Embryonic facial prominence (tissue), 1 donor: ENCODE results near the gene CCDC146.
"Not testable (repeated sequence)": the region's sequence is repeated elsewhere in the genome, so short reads cannot be mapped to it uniquely, and the experiment has no call there.

Source experiments
- DNase-seq: peaks from one replicate; pipeline ENCODE4 v3.0.0-alpha.2; 2016; ENCODE audit errors: extremely low spot score

The CCDC146 gene

DNA sequence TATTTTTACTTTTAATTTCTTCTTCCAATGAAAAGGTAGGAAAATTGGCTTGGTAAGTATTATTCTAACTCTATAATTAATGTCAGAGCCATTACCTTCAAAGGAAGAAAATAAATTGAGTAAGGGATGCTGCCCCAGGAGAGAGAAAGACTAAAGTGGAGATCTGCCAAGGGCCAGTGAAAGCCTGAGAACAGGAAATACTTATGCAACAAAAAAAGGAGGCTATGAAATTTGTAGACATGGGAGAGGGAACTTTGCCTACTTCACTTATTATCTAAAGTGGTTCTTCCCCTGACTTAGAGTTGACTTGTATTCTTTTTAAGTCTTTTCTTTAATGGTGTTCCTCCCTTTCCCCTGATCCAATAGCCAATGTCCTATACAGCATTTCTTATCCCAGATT lies 29.8 kb downstream of the CCDC146 start:
- not testable (repeated sequence) for DNase-seq

DNA sequence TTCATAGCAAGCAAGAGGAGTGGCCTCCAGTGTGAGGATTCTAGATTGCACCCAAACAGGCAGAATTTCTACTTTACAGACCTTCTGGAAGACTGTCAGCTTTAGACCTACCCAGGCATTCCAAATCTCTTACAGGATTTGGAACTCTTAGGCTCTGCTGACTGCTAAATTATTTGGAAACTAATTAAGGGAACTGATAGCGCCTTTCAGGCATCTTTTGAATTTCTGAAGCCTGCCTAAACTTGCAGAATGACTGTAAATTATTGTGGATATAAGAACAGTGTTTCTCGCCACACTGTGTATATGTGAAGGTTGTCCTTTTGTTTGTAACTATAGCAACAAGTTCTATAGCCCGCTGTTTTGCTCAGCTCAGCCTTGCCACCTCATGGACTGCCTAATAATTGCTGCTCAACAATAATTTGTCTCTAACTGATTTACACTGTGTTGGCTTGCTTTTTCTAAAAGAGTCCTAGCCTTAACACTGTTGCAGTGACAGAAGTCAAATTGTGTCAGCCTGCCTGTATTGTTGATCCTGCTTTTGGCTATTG lies 32.6 kb downstream of the CCDC146 start:
- DNase-seq: not testable (repeated sequence)

DNA sequence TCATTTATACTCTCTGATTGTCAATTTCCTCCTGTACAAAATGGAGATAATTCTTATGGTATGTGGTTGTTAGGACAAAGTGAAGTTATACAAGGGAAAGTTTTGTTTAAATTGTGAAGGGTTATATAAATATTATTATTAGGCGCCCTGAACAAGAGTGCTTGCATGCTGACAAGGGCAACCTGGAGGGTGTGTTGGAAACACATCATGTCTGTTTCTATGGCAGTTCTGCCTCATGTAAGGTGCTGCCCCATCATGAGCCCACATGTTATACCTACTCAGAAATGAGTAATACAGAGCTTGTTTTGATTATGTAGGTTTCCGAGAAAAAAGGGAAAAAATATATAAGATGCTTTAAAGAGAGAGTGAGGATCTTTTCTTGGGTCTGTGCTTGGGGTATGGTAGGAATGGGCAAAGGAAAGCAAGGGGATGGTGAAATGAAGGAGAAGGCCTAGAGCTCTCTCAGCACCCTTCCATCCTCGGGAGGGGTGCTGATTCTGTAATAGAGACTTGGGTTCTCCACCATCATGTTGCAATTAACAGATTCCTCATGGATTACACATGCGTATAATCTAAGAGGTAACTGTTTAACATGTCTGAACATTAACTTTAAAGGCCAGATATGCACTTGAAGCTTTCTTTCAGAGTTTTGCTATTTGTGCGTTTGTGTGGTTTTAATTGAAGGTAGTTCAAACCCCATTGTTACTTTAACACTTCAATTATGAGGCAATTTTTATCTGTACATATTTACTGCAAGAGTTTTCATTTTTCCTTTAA lies 33.4 kb downstream of the CCDC146 start:
- not testable (repeated sequence) for DNase-seq

DNA sequence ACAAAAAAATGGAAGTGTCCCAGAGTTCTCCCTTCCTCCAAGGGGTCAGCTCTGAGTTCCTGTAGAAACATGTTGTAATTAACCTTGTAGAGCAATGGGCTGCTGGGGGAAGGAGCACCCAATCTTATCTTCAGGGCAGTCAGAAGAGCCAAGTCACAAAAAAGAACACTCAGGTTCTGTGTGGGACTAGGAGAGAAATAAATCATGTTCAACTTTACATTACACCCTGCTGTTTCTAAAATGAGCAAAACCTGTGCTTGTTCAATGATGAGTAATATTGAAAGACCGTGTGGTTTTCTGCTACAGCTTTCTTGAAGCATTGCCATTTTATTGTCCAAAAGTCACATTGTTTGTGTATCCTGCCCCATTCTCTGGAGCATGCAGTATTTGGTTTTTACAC lies 34.6 kb downstream of the CCDC146 start:
- not testable (repeated sequence) for DNase-seq

DNA sequence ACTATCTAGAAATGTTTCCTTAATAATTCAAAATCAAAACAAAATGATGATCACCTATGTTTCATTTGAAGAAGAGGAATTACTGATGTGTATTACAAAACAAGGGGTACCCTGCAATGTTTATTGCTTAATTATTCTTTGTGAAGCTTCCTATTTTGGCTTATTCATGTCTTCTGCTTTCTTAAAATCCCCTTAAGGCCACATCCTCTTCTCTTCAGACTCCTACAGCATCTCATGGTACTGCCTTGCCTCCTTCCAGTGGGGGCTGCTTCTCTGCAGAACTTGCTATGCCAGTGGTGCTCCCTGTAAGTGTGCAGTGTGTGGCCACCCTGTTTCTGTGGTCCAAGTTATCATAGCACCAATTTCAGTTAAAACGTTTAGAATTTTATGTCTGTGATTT lies 35.0 kb downstream of the CCDC146 start:
- DNase-seq: no peak

DNA sequence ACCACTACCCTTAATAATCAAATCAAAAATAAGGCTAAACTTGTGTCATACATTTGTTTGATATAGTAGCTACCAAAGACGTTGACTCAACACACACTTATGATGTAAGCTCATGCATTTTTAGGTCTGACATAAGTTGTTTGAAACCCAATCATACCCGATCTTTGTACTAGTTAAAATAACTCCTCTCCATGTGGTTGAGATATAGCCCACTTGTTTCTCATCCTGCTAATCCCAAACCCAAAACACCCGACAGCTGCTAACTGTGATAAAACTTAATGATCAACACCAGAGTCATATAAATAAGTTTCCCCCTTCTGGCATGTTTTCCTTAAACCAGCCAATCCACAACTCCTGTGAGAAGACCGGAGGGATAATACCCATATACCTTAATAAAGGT lies 48.7 kb downstream of the CCDC146 start:
- not testable (repeated sequence) for DNase-seq

DNA sequence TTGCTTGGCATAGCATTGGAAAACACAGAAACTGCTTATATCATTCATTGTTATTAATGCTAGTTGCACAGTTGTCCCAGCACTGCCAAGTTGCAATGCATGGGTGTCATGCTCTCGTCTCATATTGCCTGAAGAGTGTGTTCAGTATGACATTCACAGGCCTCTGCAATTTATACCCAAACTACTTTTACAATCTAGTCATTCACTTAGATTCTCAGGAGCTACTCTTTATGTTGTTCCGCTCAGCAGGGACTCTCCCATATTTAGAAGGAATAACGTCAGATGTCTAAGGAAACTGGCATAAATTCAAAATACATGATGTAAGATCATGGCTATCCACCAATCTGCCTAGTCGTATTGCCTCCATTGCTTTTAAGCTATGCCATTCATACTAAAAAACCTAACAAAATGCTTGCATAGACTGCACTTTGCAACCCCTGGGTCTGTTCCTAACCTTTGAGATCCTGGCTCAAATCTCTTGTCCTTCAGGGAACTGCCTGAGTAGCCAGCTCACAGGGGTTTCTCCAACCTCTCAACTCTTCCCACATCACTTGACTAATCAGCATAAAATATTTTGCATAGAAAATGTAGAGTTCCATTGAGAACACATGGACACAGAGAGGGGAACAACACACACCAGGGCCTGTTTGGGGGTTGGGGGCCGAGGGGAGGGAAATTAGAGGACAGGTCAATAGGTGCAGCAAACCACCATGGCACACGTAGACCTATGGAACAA lies 50.2 kb downstream of the CCDC146 start:
- not testable (repeated sequence) for DNase-seq

DNA sequence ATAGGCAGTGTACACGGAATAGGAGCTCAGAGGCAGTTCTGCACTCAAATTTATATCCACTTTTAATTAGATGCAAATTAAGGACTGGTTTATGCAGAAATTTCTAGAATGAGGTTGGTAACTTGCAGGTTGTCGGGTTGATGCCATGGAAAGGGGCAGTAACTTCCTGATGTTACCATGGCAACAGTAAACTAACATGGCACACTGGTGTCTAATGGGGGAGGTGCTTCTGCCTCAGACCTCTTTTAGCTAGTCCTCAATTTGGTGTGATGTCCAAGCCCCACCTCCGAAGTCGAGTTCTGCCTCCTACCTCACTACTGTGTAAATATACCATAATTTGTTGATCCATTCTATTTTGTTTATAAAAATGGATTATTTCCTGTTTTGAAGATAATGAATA lies 52.0 kb downstream of the CCDC146 start:
- not testable (repeated sequence) for DNase-seq

DNA sequence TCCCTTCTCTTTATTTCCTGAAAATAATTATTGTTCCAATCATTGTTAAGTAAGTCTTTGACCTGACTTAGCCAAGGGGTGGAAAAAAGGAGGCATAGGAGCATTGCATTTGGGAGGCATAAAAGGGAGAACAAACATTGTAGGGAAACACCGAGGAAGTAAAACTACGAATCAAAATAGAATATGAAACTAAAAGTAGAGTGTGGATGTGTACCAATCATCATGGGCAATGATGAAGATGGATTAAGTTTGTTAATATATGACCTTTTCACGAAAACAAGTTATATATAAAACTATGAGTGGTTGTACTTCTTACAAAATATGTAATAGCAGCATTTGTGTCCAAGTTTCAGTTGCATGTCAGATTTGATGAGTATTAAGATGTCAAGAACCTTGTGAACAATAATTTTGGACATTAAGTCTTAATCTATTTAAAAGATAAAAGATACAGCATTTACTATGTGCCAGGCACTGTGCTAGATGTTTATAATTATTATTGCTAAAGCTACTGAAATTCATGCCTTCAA lies 52.9 kb downstream of the CCDC146 start:
- not testable (repeated sequence) for DNase-seq

DNA sequence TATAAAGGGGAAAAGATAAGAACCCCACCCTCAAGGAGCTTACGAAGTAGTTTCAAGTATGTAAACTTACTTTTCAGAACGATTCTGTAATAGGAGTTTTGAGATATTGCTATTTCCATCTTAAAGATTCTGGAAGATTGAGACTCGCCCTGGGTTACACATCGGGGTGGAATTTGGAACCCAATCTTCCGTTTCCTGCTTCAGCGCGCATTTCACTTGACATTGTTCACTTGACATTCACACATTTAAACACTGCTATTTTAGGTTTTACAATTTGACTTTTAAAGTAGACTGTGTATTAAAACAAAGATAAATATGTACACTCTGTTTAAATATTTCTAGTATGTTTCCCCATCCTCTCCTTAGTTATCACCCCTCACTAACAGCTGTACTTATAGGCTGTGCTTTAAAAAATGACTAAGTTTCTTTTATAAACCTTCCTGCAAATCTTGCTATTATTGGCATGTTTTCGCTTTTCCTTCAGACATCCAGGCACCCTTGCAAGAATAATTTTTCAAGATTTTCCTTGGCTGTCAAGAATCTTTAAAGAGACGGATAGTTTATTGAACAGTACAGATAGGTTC lies 55.0 kb downstream of the CCDC146 start:
- not testable (repeated sequence) for DNase-seq

DNA sequence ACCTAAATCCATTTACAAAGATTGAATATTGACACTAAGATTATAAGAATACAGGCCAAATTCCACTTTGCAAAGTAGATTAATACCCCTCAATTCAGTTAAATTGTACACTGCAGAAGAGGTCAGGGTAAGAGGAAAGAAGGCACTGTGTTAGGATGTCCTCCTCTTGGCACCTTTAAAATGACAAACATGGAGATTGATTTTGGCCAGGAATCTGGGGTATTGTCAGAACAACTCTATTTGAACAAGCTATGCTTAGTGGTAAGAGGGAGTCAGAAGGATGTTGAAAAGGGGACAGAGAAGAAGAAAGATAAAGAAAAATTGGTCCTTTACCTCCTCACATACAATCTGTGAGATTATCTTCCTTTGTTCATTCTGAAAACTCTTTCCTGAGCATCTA lies 55.6 kb downstream of the CCDC146 start:
- not testable (repeated sequence) for DNase-seq

DNA sequence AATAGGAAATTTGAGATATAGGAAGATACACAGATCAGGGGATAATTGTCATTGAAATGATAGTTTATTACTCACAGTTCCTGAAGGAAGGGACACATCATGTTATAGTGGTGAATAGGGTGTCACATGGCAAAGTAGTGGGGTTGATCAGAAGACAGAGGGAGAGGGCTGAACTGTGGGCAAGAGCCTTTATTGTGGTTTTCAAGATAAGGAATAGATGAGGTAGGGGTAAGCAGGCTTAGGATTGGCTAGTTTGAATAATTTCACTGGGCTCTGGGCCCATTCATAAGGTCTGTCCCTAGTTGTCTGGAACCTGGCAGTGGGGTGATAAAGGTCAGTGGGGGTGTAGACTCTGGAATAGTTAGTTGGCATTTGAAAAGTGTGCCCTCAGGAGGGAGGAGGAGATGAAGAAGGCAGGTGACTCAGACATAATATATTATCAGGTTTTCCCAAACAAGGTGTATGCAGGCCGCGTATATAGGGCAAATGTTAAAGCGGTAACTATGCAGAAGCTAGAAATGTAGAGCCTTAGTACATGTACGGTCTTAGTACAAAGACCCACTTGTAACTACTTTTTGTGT lies 58.7 kb downstream of the CCDC146 start:
- DNase-seq: no peak

DNA sequence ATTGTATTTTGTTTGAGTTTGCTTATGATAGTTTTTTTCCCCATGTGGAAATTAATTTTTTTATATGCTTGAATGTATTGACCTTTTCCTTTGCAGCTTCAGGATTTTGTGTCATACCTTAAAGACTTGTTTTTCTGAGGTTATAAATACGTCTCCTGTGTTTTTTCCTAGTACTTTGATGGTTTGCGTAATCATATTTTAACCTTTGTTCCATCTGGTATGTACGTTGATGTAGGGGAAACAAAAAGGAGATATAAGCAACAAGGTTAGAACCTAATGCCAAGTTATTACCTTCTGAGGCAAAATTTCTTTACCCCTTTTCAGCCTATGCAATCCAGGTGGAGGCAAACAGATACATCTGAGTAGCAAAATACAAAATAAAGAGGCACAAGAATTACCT lies 59.3 kb downstream of the CCDC146 start:
- DNase-seq: no peak

DNA sequence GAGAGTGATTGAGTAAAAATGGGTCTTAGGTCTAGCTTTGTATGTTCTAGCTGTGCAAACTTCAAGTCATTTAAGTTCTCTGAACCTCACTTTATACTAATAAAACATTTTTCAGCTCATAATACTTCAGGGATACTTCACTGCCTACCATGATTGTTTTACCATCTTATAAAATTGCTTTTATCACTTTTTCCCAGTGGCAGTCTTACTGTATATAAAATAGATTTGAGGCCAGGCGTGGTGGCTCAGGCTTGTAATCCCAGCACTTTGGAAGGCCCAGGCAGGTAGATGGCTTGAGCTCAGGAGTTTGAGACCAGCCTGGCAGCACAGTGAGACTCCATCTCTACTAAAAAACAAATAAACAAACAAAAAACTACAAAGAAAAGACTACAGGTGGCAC lies 59.8 kb downstream of the CCDC146 start:
- no peak for DNase-seq

DNA sequence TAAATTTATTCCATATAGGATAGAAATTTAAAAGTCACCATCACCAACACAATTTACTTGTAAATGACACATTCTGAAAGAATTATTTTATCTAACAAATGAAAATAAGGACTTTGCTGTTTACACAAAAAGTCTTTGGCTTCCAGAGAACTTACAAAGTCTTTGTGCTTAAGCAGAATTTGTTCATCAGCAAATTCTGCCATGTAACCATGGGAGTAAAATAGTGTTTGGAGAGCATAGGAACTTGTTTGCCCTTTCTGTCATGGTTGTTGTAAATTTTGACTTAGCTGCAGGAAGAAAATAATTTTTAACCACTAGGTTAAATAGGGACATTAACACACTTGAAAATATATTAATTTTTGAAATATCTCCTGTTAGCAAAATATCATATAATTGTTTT lies 62.0 kb downstream of the CCDC146 start:
- DNase-seq: no peak

DNA sequence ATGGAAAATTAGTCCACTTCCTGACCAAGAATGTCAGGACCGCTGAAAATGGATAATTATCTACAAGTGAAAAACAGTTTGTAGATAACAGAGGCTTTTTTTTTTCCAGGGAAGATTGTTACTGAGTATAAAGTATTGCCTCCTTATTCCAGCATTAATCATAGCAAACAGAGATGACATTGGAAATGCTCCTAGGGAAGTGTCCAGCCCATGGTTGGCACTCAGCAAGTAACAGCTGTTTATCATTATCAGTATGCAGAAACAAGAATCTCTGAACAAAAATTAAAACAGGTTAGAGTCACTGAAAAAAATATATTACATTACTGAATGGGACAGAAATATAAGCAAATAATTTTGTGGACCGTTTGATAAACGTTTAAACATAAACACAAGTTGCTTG lies 62.6 kb downstream of the CCDC146 start:
- no peak for DNase-seq

DNA sequence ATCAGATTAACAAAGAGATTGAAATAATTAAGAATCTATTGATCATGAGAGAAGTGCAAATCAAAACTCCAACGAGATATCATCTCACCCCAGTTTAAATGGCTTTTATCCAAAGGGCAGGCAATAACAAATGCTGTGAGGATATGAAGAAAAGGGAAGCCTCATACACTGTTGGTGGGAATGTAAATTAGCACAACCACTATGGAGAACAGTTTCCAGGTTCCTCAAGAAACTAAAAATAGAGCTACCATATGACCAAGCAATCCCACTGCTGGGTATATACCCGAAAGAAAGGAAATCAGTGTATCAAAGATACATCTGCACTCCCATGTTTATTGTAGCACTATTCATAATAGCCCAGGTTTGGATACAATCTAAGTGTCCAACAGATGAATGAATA lies 63.5 kb downstream of the CCDC146 start:
- no peak for DNase-seq

DNA sequence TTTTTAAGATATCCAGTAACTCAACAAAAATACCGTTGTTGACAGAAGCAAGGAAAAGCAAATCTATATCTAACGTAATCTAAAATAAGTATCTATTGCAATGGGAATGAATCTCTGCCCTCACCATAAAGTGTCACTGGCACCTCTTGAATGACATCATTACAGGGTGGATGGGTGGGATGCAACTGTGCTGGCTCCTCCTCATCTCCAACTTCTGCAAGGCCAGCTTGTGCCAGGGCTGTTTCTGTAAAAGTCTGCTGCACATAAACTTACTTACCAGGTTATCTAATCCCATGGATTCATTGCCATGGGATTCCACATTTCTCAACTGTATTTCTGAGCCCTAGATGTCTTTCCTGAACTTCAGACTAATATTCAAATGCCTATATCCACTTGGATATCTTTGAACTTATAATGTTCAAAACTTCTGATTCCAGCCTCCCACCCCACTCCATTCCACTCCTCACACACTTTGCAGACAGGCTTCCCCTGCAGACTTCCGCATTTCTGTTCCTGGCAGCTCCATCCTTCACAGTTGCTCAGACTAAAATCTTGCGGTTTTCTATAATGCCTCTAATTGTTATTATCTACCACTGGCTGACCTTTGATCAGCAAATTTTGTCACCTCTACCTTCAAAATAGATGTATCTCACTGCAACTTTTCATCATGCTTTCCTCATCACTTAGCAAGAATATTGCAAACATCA lies 66.5 kb downstream of the CCDC146 start:
- no peak for DNase-seq

DNA sequence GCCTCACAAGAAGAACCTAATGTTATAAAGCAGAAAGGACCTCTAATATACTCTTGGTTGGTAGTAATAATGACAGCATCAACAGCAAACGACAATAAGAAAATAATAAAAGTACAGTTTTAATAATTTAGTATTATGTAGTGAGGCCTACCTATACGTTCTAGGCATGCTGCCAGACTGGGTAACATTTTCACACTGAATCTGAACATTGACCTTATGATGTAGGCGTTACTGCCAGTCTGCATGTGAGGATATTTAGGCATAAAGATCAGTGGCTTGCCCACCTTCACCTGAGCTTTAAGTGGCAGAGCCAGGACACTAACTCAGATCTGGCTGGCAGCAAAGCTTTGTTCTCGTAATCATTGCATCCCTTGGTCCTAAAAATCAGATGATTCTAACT lies 74.7 kb downstream of the CCDC146 start:
- no peak for DNase-seq

DNA sequence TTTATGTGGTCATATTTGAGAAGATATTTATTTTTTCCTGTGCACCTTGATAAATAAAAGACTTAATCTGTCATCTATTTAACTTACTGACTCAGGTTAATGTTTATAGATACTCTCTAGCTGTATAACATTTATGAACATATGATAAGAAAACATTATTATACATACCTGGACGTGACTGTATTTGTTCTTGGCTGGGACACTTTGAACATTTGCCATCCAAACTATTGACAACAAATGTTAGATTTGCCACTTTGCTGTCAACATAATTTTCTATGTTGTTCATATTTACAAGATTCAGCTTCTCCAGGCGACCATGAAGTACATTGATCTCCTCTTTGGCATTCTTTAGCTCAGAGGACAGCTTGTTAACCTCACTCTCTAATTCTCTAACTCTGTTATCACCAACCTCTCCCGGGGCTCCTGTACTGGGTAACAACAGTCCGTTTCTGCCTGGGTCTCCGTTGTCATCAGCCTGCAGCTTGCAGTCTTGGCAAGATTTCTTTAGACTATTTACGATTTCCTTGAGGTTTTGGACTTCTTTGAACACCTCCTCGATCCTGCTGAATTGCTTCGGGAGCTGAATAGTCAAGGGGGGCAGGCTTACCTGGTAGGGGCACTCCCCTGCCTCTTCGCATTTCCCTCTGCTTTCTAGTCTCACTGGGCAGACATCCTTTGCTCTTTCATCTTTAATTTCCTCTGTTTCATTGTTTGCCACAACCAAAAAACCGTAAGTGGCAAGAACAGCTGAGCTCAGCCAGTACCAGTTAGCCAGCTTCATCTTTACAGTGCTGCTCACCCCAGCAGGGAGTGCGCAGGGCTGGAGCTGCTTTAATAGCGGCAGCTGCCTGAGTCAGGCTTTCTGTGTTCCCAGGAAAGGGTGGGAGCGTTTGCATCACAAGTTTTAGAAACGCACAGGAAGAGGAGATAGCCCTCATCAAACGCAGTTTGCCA lies 76.9 kb downstream of the CCDC146 start, which contains the start of gene FGL2:
TSS of gene FGL2 (minus strand) at position 807 of the 954 bp plus-strand sequence. CDS start at position 781, 26 bp downstream.
- DNase-seq: no peak
